HG02884 (cell line): Measurements from ENCODE around the gene CADM2.

Source experiments
- ATAC-seq: cut with Tn5 transposase; IDR thresholded peaks from one replicate; pipeline ENCODE4 v1.9.1; 2021; ENCODE audit warnings: mild to moderate bottlenecking, moderate library complexity; ENCODE audit not compliant: unreplicated experiment

Gene CADM2

GRCh38 chr3:85780806-85781205 lies 822.0 kb downstream of the CADM2 start:
- no peak for ATAC-seq

DNA sequence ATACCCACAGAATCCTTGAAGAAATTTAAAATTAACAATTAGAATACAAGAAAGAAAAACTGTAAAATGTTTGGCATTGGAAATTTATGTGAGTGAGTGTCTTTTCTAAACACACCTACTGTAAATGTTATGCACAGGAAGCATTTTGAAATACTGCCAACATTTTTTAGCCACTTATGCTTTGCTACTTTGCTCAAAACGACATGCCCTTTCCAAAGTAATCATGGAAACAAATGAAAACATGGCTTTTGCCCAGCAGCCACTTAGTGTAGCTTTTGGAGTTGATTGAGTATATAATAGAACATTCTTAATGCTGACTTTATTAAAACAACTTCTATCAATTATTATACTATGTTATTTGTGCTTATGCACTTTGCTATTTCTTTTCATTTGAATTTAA lies 823.0 kb downstream of the CADM2 start:
- no peak for ATAC-seq

- no peak for ATAC-seq
Measured at GRCh38 chr3:85783291-85783690, 824.5 kb downstream of the CADM2 start.

DNA sequence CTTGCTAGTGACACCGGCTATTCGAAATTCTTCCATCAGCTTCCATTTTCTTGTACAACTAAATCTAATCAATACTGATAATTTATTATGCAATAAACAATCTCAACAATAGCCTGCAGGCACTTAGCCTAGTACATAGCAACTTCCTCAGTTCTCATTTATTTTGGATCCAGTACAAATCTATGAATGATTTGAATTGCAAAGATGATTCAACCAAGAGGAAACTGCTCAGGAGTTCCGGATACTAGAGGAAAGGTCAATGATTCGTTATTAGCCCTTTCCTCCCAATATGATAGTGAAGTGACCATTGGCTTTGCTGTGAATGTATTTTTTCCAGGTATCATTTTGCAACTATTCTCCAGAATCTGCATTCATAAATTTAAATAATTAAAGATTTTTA lies 827.0 kb downstream of the CADM2 start:
- no peak for ATAC-seq

DNA sequence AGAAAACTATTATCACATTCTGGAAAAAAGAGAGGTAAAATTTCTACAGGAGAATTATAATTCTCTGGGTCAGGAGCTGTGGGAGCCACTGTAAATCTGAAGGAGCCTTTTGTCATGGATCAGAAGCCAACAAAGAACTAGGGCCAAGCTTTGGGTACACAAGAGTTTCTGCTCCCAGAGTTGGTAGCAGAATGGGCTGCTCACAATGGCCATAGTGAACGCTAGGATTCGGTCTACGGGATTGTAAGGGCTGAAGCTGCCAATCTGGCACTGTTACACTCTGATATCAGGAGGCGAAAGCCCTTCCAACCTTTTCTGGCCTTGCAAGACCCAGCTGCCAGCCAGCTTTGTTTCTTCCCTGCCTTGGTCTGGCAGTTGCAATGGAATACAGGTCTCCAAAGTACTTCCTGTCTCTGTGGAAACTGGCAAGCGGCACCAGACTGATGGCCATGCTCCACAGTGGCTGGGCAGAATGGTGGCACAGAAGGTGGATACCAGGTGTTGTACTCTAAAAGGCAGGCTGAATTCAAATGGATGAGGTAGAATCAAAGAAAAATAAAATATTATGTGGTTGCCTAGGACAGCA lies 831.7 kb downstream of the CADM2 start:
- ATAC-seq: no peak

- no peak for ATAC-seq
Measured at GRCh38 chr3:85796140-85796539, 837.4 kb downstream of the CADM2 start.

- ATAC-seq: no peak
Measured at GRCh38 chr3:85800676-85801075, 841.9 kb downstream of the CADM2 start.

DNA sequence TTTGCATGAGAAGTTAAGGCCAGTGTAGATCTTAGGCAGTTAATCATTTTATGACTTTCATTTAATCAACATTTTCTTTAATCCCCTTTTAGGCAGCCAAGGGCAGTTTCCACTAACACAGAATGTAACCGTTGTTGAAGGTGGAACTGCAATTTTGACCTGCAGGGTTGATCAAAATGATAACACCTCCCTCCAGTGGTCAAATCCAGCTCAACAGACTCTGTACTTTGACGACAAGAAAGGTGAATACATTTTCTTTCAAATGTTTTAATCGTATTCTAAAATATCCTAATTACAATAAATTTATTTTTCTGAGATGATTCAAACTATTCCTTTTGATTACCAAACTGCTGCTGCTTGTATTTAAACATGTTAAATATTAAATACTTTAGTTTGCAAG lies 843.2 kb downstream of the CADM2 start:
- ATAC-seq: no peak

GRCh38 chr3:85808755-85809154 lies 850.0 kb downstream of the CADM2 start:
- ATAC-seq: no peak

GRCh38 chr3:85821130-85821756 lies 862.5 kb downstream of the CADM2 start:
- peak; percentile 75 for ATAC-seq

DNA sequence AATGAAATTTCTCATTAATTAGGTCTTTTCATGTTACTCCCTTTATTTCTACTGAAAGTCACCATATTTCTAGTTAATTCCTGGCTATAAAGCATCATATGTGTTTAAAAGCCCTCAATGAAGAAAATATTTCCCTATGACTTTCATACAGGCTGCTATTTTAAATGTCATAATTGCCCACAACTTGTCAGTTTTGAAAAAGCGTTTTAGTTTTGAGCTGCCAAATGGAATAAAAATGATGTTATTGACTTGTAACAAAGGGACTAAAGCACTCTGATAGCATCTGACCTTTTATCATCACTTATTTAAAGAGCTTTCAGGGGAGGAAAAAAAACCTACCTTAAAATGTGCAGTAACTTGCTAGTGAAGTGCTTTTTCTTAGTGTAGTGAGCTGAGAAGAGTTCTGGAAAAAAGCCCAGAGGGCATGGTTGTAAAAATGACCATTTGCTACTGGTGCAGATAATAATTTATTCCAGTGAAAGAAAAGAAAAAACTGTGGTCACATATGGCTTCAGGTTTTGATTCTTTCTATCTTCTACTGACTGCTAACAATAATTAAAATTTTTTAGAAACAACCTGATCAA lies 877.2 kb downstream of the CADM2 start:
- no peak for ATAC-seq

DNA sequence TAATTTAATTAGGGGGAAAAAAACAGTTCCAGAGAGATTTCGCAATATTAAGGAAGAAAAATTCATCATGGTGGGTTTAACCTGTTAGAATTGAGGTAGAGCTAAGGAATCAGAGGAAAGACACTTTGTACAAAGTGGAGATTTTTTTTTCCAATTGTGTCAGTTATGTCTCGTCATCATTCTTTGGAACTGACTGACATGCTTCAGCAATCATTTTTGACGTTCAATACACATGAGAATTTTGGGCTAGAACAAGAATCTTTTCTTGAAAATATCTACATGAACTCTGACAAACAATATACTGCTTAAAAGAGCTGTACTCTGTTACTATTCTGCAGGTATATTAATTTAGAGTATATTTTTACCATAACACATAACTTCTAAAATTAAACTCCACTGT lies 878.6 kb downstream of the CADM2 start:
- ATAC-seq: no peak

- no peak for ATAC-seq
Measured at GRCh38 chr3:85838921-85839320, 880.1 kb downstream of the CADM2 start.

DNA sequence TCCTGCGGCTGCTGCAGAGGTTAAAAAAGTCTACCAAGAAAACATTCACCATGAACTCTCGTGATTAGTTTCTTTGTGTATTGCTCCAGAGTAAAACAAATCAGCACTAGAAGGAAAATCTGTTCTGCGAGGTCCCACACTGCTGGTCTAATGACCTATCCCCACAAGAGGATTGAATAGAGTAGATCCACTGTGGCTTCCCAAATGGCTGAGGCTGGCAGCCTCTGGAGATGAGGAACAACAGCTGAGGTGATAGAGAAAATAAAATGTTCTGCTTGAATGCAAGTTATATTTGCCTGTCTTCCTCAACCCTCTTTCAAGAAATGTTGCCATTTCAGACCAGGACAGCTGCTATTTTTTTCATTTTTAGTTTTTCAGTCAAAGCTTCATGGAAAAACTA lies 883.3 kb downstream of the CADM2 start:
- ATAC-seq: no peak

- ATAC-seq: no peak
Measured at GRCh38 chr3:85846940-85847339, 888.2 kb downstream of the CADM2 start.

DNA sequence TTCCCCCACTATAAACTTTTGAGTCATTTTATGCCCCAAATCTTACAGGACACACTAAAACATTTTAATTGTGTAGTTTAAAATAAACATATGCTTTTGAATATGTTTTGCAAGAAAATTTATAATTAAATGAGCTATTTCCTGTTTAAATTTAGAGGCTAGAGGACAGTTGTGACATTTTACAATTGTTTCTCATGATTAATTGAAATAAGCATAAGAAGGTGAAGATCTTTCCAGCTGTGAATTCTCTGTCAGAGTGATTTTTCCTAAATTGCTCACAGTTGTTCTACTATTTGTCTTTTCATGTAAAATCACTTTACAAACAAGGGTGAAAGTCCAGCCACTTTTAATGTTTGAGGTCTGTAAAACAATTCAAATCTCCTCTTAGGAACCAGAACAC lies 892.3 kb downstream of the CADM2 start:
- ATAC-seq: no peak

- no peak for ATAC-seq
Measured at GRCh38 chr3:85853805-85854204, 895.0 kb downstream of the CADM2 start.

- ATAC-seq: no peak
Measured at GRCh38 chr3:85862893-85863455, 904.2 kb downstream of the CADM2 start.

DNA sequence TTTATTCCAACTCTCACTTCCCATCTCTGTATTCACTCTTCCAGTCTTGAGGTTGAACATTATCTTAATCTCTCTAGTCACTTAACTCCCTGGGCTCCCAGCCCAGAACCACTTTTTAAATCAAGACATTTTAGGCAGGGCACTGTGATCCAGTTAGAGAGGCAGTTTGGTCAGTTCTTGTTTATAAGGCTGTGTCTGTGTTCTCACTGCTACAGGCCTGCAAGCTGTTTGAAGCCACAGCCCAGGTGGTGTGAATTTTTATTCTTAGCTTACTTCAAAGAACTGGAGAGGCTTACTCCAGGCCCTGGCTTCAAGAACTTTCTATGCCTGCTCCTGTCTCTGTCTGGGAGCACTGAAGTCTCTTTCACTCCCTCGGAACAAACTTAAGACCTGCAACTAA lies 906.1 kb downstream of the CADM2 start:
- ATAC-seq: no peak

GRCh38 chr3:85867072-85867471 lies 908.3 kb downstream of the CADM2 start:
- ATAC-seq: no peak

DNA sequence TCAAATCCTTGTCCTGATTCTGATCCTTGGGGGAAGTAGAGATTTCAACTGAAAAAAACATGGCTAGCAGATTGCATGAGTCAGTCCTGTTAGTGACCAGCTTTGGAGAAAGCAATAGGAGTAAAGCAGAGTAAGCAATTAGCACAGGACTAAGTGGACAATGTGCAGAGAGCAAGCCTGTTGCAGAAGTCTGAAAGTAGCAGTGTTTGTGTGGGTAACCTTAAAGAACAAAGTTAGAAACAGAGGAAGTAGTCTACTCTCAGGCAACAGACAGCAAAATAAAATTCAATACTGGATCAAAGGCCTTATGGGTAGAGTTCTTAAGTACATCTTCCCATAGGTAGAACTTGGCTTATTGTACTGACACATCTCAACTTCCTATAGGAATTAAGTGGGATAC lies 916.8 kb downstream of the CADM2 start:
- ATAC-seq: no peak

- ATAC-seq: no peak
Measured at GRCh38 chr3:85877631-85878030, 918.8 kb downstream of the CADM2 start.
